ENCODE measurements around the gene SYT2. TPM values are rescaled to one million over a fixed set of nuclear protein-coding genes. Genes with fewer than 3 reads are reported as not detected.
"Not testable (repeated sequence)": the region's sequence is repeated elsewhere in the genome, so short reads cannot be mapped to it uniquely, and the experiment has no call there.

Gene SYT2
- total RNA-seq, 1 donor from 2014 or later = 0.06 TPM

GRCh38 chr1:202562444-202563060 is 147.7 kb downstream of the SYT2 start:
- TF ChIP-seq CTCF (IDR thresholded peaks at IDR 0.05) = no peak
- Histone ChIP-seq H3K27ac (no peak overlapping the region), H3K4me1 (peaks cover 17% of the 10 kb centered on the region), H3K9me3 (no peaks in the 10 kb centered on the region), H3K27me3 (no peaks in the 10 kb centered on the region), H3K4me3 (no peak overlapping the region), H3K36me3 (peaks cover 33% of the 10 kb centered on the region)
- intact Hi-C loops (cut with DNase I) = no loop called here
- ATAC-seq = no peak
- DNase-seq = no peak

- H3K4me1 ChIP-seq = peaks cover 17% of the 10 kb centered on the region
- no peak for ATAC-seq
Observed at GRCh38 chr1:202561726-202562443, 148.4 kb downstream of the SYT2 start.

GRCh38 chr1:202561240-202561639 is 149.0 kb downstream of the SYT2 start:
- H3K9me3 ChIP-seq = no peaks in the 10 kb centered on the region
- H3K4me3 ChIP-seq = no peak overlapping the region
- intact Hi-C loops (cut with DNase I) = no loop called here
- ATAC-seq (no peak), DNase-seq (no peak)
- no peaks in the 10 kb centered on the region for H3K27me3 ChIP-seq
- H3K27ac ChIP-seq = no peak overlapping the region
- H3K4me1 ChIP-seq = peaks cover 17% of the 10 kb centered on the region
- no peak for TF ChIP-seq CTCF (IDR thresholded peaks at IDR 0.05)
- peaks cover 26% of the 10 kb centered on the region for H3K36me3 ChIP-seq

More at GRCh38 chr1:202561726-202562443, 148.4 kb downstream of the SYT2 start:
- intact Hi-C loops (cut with DNase I) = no loop called here
- Histone ChIP-seq H3K9me3 (no peaks in the 10 kb centered on the region), H3K27me3 (no peaks in the 10 kb centered on the region), H3K27ac (no peak overlapping the region), H3K4me3 (no peak overlapping the region), H3K36me3 (peaks cover 26% of the 10 kb centered on the region)
- no peak for DNase-seq
- no peak for TF ChIP-seq CTCF (IDR thresholded peaks at IDR 0.05)

- peaks cover 19% of the 10 kb centered on the region for H3K4me1 ChIP-seq
- ATAC-seq; H3K9me3 ChIP-seq; H3K4me3 ChIP-seq; DNase-seq; H3K36me3 ChIP-seq; intact Hi-C loops (cut with DNase I); H3K27ac ChIP-seq; H3K27me3 ChIP-seq: not testable (repeated sequence)
Observed at GRCh38 chr1:202557662-202558061, 152.6 kb downstream of the SYT2 start.

GRCh38 chr1:202556037-202556436 is 154.2 kb downstream of the SYT2 start:
- intact Hi-C loops (cut with DNase I); H3K9me3 ChIP-seq; ATAC-seq; DNase-seq; H3K27me3 ChIP-seq; H3K4me3 ChIP-seq; H3K27ac ChIP-seq; H3K36me3 ChIP-seq: not testable (repeated sequence)
- H3K4me1 ChIP-seq = peaks cover 18% of the 10 kb centered on the region

GRCh38 chr1:202554619-202555018 is 155.6 kb downstream of the SYT2 start:
- intact Hi-C loops (cut with DNase I); DNase-seq; H3K27ac ChIP-seq; H3K9me3 ChIP-seq; H3K4me3 ChIP-seq; H3K36me3 ChIP-seq; H3K27me3 ChIP-seq; ATAC-seq: not testable (repeated sequence)
- H3K4me1 ChIP-seq = peaks cover 18% of the 10 kb centered on the region

- intact Hi-C loops (cut with DNase I) = no loop called here
- no peak overlapping the region for H3K27ac ChIP-seq
- no peaks in the 10 kb centered on the region for H3K9me3 ChIP-seq
- no peak for TF ChIP-seq CTCF (IDR thresholded peaks at IDR 0.05)
- no peaks in the 10 kb centered on the region for H3K36me3 ChIP-seq
- DNase-seq = no peak
- H3K4me1 ChIP-seq = peaks cover 18% of the 10 kb centered on the region
- ATAC-seq = peak; percentile 80
- H3K27me3 ChIP-seq = no peaks in the 10 kb centered on the region
- H3K4me3 ChIP-seq = no peak overlapping the region
Observed at GRCh38 chr1:202553560-202554038, 156.7 kb downstream of the SYT2 start.

GRCh38 chr1:202553078-202553477 is 157.2 kb downstream of the SYT2 start:
- H3K9me3 ChIP-seq; intact Hi-C loops (cut with DNase I); H3K36me3 ChIP-seq; H3K27ac ChIP-seq; DNase-seq; H3K4me3 ChIP-seq; ATAC-seq; H3K27me3 ChIP-seq: not testable (repeated sequence)
- peaks cover 18% of the 10 kb centered on the region for H3K4me1 ChIP-seq

- peaks cover 18% of the 10 kb centered on the region for H3K4me1 ChIP-seq
- DNase-seq; H3K27ac ChIP-seq; H3K9me3 ChIP-seq; H3K27me3 ChIP-seq; H3K4me3 ChIP-seq; intact Hi-C loops (cut with DNase I); ATAC-seq; H3K36me3 ChIP-seq: not testable (repeated sequence)
Observed at GRCh38 chr1:202552615-202553014, 157.6 kb downstream of the SYT2 start.

Measured in upper lobe of right lung (tissue), 1 donor.